ENCODE measurements around the gene WASHC3. TPM values are rescaled to one million over a fixed set of nuclear protein-coding genes. Genes with fewer than 3 reads are reported as not detected.
"Not testable (repeated sequence)": the region's sequence is repeated elsewhere in the genome, so short reads cannot be mapped to it uniquely, and the experiment has no call there.

WASHC3 gene
- total RNA-seq, 2 donors from 2014 or later = 26.8 to 30.6 TPM

GRCh38 chr12:102026728-102027127 is 35.1 kb downstream of the WASHC3 start:
- no peak overlapping the region for H3K4me3 ChIP-seq

GRCh38 chr12:102024765-102025164 is 37.0 kb downstream of the WASHC3 start:
- H3K27me3 ChIP-seq = no peaks in the 10 kb centered on the region
- no peaks in the 10 kb centered on the region for H3K4me1 ChIP-seq
- no peak overlapping the region for H3K9ac ChIP-seq (ENCODE audit: low read depth in 2 of 2, low read length in 2 of 2)
- H3K36me3 ChIP-seq = no peaks in the 10 kb centered on the region
- H3K9me3 ChIP-seq = no peaks in the 10 kb centered on the region
- H3K4me3 ChIP-seq = no peak overlapping the region
- no peak overlapping the region for H3K27ac ChIP-seq
- no peak for DNase-seq
- intact Hi-C loops (cut with DNase I) = no loop called here
- TF ChIP-seq, protein P1, sequence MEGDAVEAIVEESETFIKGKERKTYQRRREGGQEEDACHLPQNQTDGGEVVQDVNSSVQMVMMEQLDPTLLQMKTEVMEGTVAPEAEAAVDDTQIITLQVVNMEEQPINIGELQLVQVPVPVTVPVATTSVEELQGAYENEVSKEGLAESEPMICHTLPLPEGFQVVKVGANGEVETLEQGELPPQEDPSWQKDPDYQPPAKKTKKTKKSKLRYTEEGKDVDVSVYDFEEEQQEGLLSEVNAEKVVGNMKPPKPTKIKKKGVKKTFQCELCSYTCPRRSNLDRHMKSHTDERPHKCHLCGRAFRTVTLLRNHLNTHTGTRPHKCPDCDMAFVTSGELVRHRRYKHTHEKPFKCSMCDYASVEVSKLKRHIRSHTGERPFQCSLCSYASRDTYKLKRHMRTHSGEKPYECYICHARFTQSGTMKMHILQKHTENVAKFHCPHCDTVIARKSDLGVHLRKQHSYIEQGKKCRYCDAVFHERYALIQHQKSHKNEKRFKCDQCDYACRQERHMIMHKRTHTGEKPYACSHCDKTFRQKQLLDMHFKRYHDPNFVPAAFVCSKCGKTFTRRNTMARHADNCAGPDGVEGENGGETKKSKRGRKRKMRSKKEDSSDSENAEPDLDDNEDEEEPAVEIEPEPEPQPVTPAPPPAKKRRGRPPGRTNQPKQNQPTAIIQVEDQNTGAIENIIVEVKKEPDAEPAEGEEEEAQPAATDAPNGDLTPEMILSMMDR (IDR thresholded peaks at IDR 0.05) = no peak

More at GRCh38 chr12:102026728-102027127, 35.1 kb downstream of the WASHC3 start:
- Histone ChIP-seq H3K9ac (ENCODE audit: low read depth in 2 of 2, low read length in 2 of 2) (no peak overlapping the region), H3K36me3 (no peaks in the 10 kb centered on the region), H3K4me1 (no peaks in the 10 kb centered on the region), H3K27ac (no peak overlapping the region), H3K27me3 (no peaks in the 10 kb centered on the region), H3K9me3 (no peaks in the 10 kb centered on the region)
- TF ChIP-seq, protein P1 (IDR thresholded peaks at IDR 0.05) = no peak
- intact Hi-C loops (cut with DNase I) = no loop called here
- no peak for DNase-seq

DNA sequence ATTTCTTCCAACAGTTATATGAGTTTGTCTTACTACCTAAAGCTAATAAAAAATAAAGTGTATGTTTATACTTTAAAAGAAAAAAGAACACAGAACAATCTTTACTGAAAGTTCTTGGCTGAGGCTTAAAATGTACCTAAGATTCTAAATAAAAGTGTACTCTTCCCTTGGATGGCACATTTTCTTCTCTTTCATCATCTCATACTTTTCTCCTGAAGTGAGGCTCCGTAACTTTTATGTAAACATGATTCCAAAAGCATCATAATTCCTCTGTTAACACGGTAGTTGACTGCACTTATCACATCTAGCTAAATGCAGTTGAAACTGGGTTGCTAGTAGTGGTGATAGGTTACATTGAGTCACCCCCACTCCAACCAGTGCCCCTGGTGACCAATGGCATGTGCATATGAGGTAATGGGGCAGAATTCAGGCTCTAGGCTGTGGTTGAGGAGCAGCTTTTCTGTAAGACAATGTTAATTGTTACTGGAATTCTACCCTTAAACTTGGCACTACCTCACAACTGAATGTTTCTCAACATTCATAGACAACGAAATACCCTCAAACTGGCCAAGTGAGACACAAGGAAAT is 38.4 kb downstream of the WASHC3 start:
- H3K27me3 ChIP-seq = no peaks in the 10 kb centered on the region
- no peak overlapping the region for H3K9ac ChIP-seq (ENCODE audit: low read depth in 2 of 2, low read length in 2 of 2)
- intact Hi-C loops (cut with DNase I) = no loop called here
- no peaks in the 10 kb centered on the region for H3K4me1 ChIP-seq
- H3K36me3 ChIP-seq = no peaks in the 10 kb centered on the region
- TF ChIP-seq, protein P1 (IDR thresholded peaks at IDR 0.05) = no peak
- no peak for DNase-seq
- H3K27ac ChIP-seq = no peak overlapping the region
- no peak overlapping the region for H3K4me3 ChIP-seq
- no peaks in the 10 kb centered on the region for H3K9me3 ChIP-seq

- intact Hi-C loops (cut with DNase I) = no loop called here
- TF ChIP-seq, protein P1 (IDR thresholded peaks at IDR 0.05) = no peak
- Histone ChIP-seq H3K9me3 (no peaks in the 10 kb centered on the region), H3K27me3 (no peaks in the 10 kb centered on the region), H3K4me1 (no peaks in the 10 kb centered on the region), H3K27ac (no peak overlapping the region), H3K4me3 (no peak overlapping the region), H3K9ac (ENCODE audit: low read depth in 2 of 2, low read length in 2 of 2) (no peak overlapping the region), H3K36me3 (no peaks in the 10 kb centered on the region)
- no peak for DNase-seq
Observed at GRCh38 chr12:102022286-102022685, 39.5 kb downstream of the WASHC3 start.

- no peak overlapping the region for H3K4me3 ChIP-seq
- H3K9me3 ChIP-seq = no peaks in the 10 kb centered on the region
- TF ChIP-seq, protein P1 (IDR thresholded peaks at IDR 0.05) = no peak
- H3K9ac ChIP-seq (ENCODE audit: low read depth in 2 of 2, low read length in 2 of 2) = no peak overlapping the region
- H3K36me3 ChIP-seq = no peaks in the 10 kb centered on the region
- no peaks in the 10 kb centered on the region for H3K4me1 ChIP-seq
- DNase-seq = no peak
- H3K27ac ChIP-seq = no peak overlapping the region
- intact Hi-C loops (cut with DNase I) = no loop called here
- H3K27me3 ChIP-seq = no peaks in the 10 kb centered on the region
Observed at GRCh38 chr12:102021540-102022246, 40.1 kb downstream of the WASHC3 start.

GRCh38 chr12:102018607-102019006 is 43.2 kb downstream of the WASHC3 start:
- H3K36me3 ChIP-seq, H3K27ac ChIP-seq: not testable (repeated sequence)

More at GRCh38 chr12:102018607-102019006, 43.2 kb downstream of the WASHC3 start:
- DNase-seq; H3K27me3 ChIP-seq; H3K4me1 ChIP-seq; intact Hi-C loops (cut with DNase I); H3K9me3 ChIP-seq; H3K9ac ChIP-seq (ENCODE audit: low read depth in 2 of 2, low read length in 2 of 2); H3K4me3 ChIP-seq: not testable (repeated sequence)
